ENCODE results near the gene CHRDL2. TPM values are rescaled to one million over a fixed set of nuclear protein-coding genes. Genes with fewer than 3 reads are reported as not detected.

CHRDL2 gene
- total and polyA plus RNA-seq, 2 of the 13 experiments (the other 11 are each of a cell fraction or from before 2014, with no cell fraction given), result 0.04 TPM; not detected in 1

GRCh38 chr11:74749127-74749964 is 18.1 kb upstream of the CHRDL2 start (continued):
- 0 out of 2 replicates have a peak, but pooled peaks have one; percentile 22 for TF ChIP-seq ZNF704 (CRISPR knock-in tag; IDR thresholded peaks at IDR 0.05; ENCODE audit: borderline replicate concordance)
- TF ChIP-seq TFDP2 (CRISPR knock-in tag; IDR thresholded peaks at IDR 0.05), result peak; percentile 93
- TF ChIP-seq NFYB (CRISPR knock-in tag; IDR thresholded peaks at IDR 0.05), result no peak
- peak; percentile 80 for TF ChIP-seq ZFX (CRISPR knock-in tag; IDR thresholded peaks at IDR 0.05; ENCODE audit: low read depth)
- TF ChIP-seq DMAP1 (CRISPR knock-in tag; IDR thresholded peaks at IDR 0.05), result peak; percentile 84
- TF ChIP-seq CENPT (CRISPR knock-in tag; IDR thresholded peaks at IDR 0.05; ENCODE audit: low read depth), result 0 out of 2 replicates have a peak, but pooled peaks have one; percentile 21
- TF ChIP-seq ZMYM2 (CRISPR knock-in tag; IDR thresholded peaks at IDR 0.05), result peak; percentile 54; the same call in 1 of the 2 replicates
- no peak for TF ChIP-seq GTF2F1 (IDR thresholded peaks at IDR 0.05; ENCODE audit: low read length)
- peak; percentile 93; the same call in 1 of the 2 replicates for TF ChIP-seq ZNF142 (CRISPR knock-in tag; IDR thresholded peaks at IDR 0.05)
- peak; percentile 92 for TF ChIP-seq ZNF687 (CRISPR knock-in tag; IDR thresholded peaks at IDR 0.05)
- TF ChIP-seq MAX (IDR thresholded peaks at IDR 0.05), result peak; percentile 92
- peak; percentile 58 for TF ChIP-seq HDAC1 (CRISPR knock-in tag; IDR thresholded peaks at IDR 0.05)
- TF ChIP-seq NAIF1 (CRISPR knock-in tag; IDR thresholded peaks at IDR 0.05; ENCODE audit: borderline replicate concordance), result no peak
- TF ChIP-seq ZNF607 (CRISPR knock-in tag; IDR thresholded peaks at IDR 0.05; ENCODE audit: borderline replicate concordance), result 0 out of 2 replicates have a peak, but pooled peaks have one; percentile 50
